GM12878 (cell line): ENCODE data around the gene SHB. TPM values are rescaled to one million over a fixed set of nuclear protein-coding genes. Genes with fewer than 3 reads are reported as not detected.
A peak's percentile ranks its signal among the peaks of the same experiment; 100 is the strongest.

Source experiments
- ATF7 ChIP-seq: fragments of 450-650 bp; IDR thresholded peaks from 2 replicates; pipeline ENCODE4 v1.6.1; 2016; ENCODE audit warnings: low read depth, mild to moderate bottlenecking
- CBX3 ChIP-seq: fragments of 200-600 bp; sonication (generic); IDR thresholded peaks from 2 replicates; pipeline ENCODE4 v1.6.1; 2016; ENCODE audit warnings: low read depth, borderline replicate concordance
- DPF2 ChIP-seq: fragments of 450-650 bp; IDR thresholded peaks from 2 replicates; pipeline ENCODE4 v1.6.1; 2017; ENCODE audit warnings: mild to moderate bottlenecking
- HDAC6 ChIP-seq: fragments of 200-600 bp; sonication (generic); IDR thresholded peaks from one replicate; pipeline ENCODE4 v1.8.0; 2017; ENCODE audit warnings: antibody characterized with exemption; ENCODE audit not compliant: unreplicated experiment
- HDGF ChIP-seq: fragments of 450-650 bp; IDR thresholded peaks from 2 replicates; pipeline ENCODE4 v1.6.1; 2016; ENCODE audit warnings: antibody characterized with exemption
- IKZF2 ChIP-seq, 2 experiments: fragments of 450-650 bp; IDR thresholded peaks; 2 replicates each; pipeline ENCODE4 v1.6.1; 2017; ENCODE audit warnings: mild to moderate bottlenecking in 2 of 2, moderate library complexity in 2 of 2
- KAT2A ChIP-seq: conservative IDR thresholded peaks from 2 replicates; pipeline ENCODE4 v1.6.1; 2011; ENCODE audit warnings: low read depth, low read length; ENCODE audit not compliant: control insufficient read depth
- KDM1A ChIP-seq: fragments of 200-600 bp; sonication (generic); IDR thresholded peaks from 2 replicates; pipeline ENCODE4 v1.6.1; 2016; ENCODE audit warnings: borderline replicate concordance
- NBN ChIP-seq: fragments of 450-650 bp; IDR thresholded peaks from 2 replicates; pipeline ENCODE4 v1.6.1; 2016
- PBX3 ChIP-seq: IDR thresholded peaks from 2 replicates; pipeline ENCODE4 v1.6.1; 2011; ENCODE audit warnings: mild to moderate bottlenecking, low read depth, low read length, moderate library complexity; ENCODE audit not compliant: insufficient replicate concordance
- RFX5 ChIP-seq: IDR thresholded peaks from 2 replicates; pipeline ENCODE4 v1.6.1; 2011; ENCODE audit warnings: low read depth, low read length, improper control_type of control experiment
- TARDBP ChIP-seq: IDR thresholded peaks from 2 replicates; pipeline ENCODE4 v1.6.1; 2016; ENCODE audit warnings: borderline replicate concordance
- YBX1 ChIP-seq: fragments of 450-650 bp; IDR thresholded peaks from 2 replicates; pipeline ENCODE4 v1.6.1; 2016; ENCODE audit warnings: antibody characterized with exemption
- ZNF622 ChIP-seq: fragments of 450-650 bp; IDR thresholded peaks from 2 replicates; pipeline ENCODE4 v1.6.1; 2017; ENCODE audit warnings: mild to moderate bottlenecking, inconsistent platforms
- polyA plus RNA-seq, 11 experiments: library from polyadenylated mRNA; depleted of rRNA in 4 of 11; unstranded in 6 of 11; stranded (reverse) in 5 of 11; fragments of >200 nt; fragmentation: Nextera tagmentation in 4 of 11; fragmentation: Illumina TruSeq in 1 of 11; extraction: Ambion mirVana in 4 of 11; extraction: Trizol in 1 of 11; gene quantifications; 1 replicate in 1 of 11; 2 replicates in 10 of 11; pipeline versions ENCODE4 v1.2.1 to v1.2.3, GENCODE V29; 2011 to 2016; ENCODE audit warnings: inconsistent platforms in 2 of 11, missing spikeins in 2 of 11, low read depth in 1 of 11
- total RNA-seq, 4 experiments: library from RNA; depleted of rRNA in 3 of 4; stranded (reverse); fragments of >200 nt in 3 of 4; fragmentation: Illumina TruSeq in 1 of 4; extraction: Trizol in 1 of 4; gene quantifications; 2 replicates each; pipeline versions ENCODE4 v1.2.1 to v1.2.3, GENCODE V29; 2013 to 2021
- TF ChIP-seq, protein P1 (sequence below): fragments of 450-650 bp; IDR thresholded peaks from 2 replicates; pipeline ENCODE4 v1.6.1; 2018; ENCODE audit warnings: borderline replicate concordance, mild to moderate bottlenecking; ENCODE audit not compliant: partially characterized antibody
- TF ChIP-seq, protein P2 (sequence below): IDR thresholded peaks from 2 replicates; pipeline ENCODE4 v1.6.1; 2011; ENCODE audit warnings: borderline replicate concordance, low read depth, mild to moderate bottlenecking, moderate library complexity, low read length; ENCODE audit not compliant: insufficient read depth, poor library complexity, severe bottlenecking
- TF ChIP-seq, protein P3 (sequence below): fragments of 150-350 bp; IDR thresholded peaks from 2 replicates; pipeline ENCODE4 v1.6.1; 2014; ENCODE audit warnings: mild to moderate bottlenecking, low read depth, low read length
- TF ChIP-seq, protein P4 (sequence below): fragments of 450-650 bp; IDR thresholded peaks from 2 replicates; pipeline ENCODE4 v1.6.1; 2017; ENCODE audit warnings: mild to moderate bottlenecking

SHB gene
- total and polyA plus RNA-seq, 10 of the 15 experiments (the other 5 are each of a cell fraction or from before 2014, with no cell fraction given): 0.29 to 6.2 (median 1.3) TPM

DNA sequence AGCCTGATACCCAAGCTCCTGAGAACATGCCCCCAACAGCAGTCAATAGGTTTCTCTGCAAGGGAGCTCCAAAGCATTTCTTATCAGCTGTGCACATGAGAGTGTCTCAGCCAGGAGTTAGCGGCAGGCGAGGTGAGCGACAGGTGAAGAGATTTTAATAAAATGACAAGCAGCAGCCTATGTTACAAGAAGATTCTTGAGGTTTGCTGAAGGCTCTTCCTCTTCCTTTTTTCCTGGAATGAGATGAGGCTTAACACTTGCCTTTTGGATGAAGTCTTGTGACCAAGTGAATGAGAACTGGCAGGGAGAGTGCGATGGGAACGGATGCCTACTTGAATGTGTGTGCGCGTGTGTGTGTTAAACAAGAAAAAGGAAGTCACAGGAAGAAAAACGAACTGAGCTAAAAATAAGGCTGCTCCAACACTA lies 76.1 kb downstream of the SHB start (continued):
- TF ChIP-seq, protein P1, sequence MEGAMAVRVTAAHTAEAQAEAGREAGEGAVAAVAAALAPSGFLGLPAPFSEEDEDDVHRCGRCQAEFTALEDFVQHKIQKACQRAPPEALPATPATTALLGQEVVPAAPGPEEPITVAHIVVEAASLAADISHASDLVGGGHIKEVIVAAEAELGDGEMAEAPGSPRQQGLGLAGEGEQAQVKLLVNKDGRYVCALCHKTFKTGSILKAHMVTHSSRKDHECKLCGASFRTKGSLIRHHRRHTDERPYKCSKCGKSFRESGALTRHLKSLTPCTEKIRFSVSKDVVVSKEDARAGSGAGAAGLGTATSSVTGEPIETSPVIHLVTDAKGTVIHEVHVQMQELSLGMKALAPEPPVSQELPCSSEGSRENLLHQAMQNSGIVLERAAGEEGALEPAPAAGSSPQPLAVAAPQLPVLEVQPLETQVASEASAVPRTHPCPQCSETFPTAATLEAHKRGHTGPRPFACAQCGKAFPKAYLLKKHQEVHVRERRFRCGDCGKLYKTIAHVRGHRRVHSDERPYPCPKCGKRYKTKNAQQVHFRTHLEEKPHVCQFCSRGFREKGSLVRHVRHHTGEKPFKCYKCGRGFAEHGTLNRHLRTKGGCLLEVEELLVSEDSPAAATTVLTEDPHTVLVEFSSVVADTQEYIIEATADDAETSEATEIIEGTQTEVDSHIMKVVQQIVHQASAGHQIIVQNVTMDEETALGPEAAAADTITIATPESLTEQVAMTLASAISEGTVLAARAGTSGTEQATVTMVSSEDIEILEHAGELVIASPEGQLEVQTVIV: no peak
- no peak for TF ChIP-seq RFX5
- no peak for TF ChIP-seq HDGF
- TF ChIP-seq CBX3: no peak
- no peak for TF ChIP-seq ATF7
- no peak for TF ChIP-seq HDAC6
- TF ChIP-seq KAT2A: no peak
- TF ChIP-seq, protein P2, sequence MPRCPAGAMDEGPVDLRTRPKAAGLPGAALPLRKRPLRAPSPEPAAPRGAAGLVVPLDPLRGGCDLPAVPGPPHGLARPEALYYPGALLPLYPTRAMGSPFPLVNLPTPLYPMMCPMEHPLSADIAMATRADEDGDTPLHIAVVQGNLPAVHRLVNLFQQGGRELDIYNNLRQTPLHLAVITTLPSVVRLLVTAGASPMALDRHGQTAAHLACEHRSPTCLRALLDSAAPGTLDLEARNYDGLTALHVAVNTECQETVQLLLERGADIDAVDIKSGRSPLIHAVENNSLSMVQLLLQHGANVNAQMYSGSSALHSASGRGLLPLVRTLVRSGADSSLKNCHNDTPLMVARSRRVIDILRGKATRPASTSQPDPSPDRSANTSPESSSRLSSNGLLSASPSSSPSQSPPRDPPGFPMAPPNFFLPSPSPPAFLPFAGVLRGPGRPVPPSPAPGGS: no peak
- TF ChIP-seq, protein P3, sequence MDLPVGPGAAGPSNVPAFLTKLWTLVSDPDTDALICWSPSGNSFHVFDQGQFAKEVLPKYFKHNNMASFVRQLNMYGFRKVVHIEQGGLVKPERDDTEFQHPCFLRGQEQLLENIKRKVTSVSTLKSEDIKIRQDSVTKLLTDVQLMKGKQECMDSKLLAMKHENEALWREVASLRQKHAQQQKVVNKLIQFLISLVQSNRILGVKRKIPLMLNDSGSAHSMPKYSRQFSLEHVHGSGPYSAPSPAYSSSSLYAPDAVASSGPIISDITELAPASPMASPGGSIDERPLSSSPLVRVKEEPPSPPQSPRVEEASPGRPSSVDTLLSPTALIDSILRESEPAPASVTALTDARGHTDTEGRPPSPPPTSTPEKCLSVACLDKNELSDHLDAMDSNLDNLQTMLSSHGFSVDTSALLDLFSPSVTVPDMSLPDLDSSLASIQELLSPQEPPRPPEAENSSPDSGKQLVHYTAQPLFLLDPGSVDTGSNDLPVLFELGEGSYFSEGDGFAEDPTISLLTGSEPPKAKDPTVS: no peak
- no peak for TF ChIP-seq ZNF622
- TF ChIP-seq NBN: peak; percentile 49; the same call in 1 of the 2 replicates
- no peak for TF ChIP-seq DPF2
- no peak for TF ChIP-seq KDM1A
- no peak for TF ChIP-seq PBX3
- no peak for TF ChIP-seq TARDBP
- TF ChIP-seq, protein P4, sequence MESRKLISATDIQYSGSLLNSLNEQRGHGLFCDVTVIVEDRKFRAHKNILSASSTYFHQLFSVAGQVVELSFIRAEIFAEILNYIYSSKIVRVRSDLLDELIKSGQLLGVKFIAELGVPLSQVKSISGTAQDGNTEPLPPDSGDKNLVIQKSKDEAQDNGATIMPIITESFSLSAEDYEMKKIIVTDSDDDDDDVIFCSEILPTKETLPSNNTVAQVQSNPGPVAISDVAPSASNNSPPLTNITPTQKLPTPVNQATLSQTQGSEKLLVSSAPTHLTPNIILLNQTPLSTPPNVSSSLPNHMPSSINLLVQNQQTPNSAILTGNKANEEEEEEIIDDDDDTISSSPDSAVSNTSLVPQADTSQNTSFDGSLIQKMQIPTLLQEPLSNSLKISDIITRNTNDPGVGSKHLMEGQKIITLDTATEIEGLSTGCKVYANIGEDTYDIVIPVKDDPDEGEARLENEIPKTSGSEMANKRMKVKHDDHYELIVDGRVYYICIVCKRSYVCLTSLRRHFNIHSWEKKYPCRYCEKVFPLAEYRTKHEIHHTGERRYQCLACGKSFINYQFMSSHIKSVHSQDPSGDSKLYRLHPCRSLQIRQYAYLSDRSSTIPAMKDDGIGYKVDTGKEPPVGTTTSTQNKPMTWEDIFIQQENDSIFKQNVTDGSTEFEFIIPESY: no peak
- peak; percentile 53 to 60; a peak in 3 of 4 replicates for TF ChIP-seq IKZF2 (IDR thresholded peaks at IDR 0.05)
- no peak for TF ChIP-seq YBX1
